WI38 (cell line): ENCODE data around the gene NDST1.

ENCODE experiments used
- H3K4me3 ChIP-seq: 2 replicates; pipeline ENCODE4 v1.5.1; 2011; ENCODE audit warnings: low read depth, mild to moderate bottlenecking, control low read depth, low read length
- TF ChIP-seq, protein P1 (sequence below): IDR thresholded peaks from 2 replicates; pipeline ENCODE4 v1.5.1; 2012; ENCODE audit warnings: low read depth, mild to moderate bottlenecking, control low read depth, low read length

The NDST1 gene

GRCh38 chr5:150548123-150548522 lies 40.2 kb downstream of the NDST1 start:
- H3K4me3 ChIP-seq = no peak overlapping the region
- TF ChIP-seq, protein P1, sequence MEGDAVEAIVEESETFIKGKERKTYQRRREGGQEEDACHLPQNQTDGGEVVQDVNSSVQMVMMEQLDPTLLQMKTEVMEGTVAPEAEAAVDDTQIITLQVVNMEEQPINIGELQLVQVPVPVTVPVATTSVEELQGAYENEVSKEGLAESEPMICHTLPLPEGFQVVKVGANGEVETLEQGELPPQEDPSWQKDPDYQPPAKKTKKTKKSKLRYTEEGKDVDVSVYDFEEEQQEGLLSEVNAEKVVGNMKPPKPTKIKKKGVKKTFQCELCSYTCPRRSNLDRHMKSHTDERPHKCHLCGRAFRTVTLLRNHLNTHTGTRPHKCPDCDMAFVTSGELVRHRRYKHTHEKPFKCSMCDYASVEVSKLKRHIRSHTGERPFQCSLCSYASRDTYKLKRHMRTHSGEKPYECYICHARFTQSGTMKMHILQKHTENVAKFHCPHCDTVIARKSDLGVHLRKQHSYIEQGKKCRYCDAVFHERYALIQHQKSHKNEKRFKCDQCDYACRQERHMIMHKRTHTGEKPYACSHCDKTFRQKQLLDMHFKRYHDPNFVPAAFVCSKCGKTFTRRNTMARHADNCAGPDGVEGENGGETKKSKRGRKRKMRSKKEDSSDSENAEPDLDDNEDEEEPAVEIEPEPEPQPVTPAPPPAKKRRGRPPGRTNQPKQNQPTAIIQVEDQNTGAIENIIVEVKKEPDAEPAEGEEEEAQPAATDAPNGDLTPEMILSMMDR = no peak

DNA sequence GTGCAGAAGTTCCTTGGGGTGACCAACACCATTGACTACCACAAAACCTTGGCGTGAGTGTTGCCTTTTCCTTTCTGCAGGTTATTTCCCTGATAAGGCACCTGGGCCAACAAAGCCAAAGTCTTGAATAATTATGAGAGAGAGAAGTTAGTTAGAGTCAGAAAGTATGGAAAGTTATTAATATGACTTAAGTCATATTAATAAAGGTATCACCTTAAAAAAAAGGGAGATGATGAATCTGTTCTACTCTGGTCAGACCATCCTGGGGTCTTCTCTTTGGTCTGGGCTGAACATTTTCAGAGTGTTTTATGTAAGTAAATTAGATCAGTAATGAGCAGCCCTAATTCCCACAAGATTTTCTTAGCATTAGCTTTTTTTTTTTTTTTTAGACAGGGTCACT lies 41.8 kb downstream of the NDST1 start:
- no peak overlapping the region for H3K4me3 ChIP-seq
- TF ChIP-seq, protein P1 = no peak

- TF ChIP-seq, protein P1 = no peak
- H3K4me3 ChIP-seq = no peak overlapping the region
Observed at GRCh38 chr5:150550286-150550685, 42.4 kb downstream of the NDST1 start.

- no peak overlapping the region for H3K4me3 ChIP-seq
- TF ChIP-seq, protein P1 = no peak
Observed at GRCh38 chr5:150551066-150551465, 43.1 kb downstream of the NDST1 start.

- TF ChIP-seq, protein P1 = no peak
Observed at GRCh38 chr5:150553402-150553801, 45.5 kb downstream of the NDST1 start.

GRCh38 chr5:150553911-150554310 lies 46.0 kb downstream of the NDST1 start:
- no peak overlapping the region for H3K4me3 ChIP-seq
- TF ChIP-seq, protein P1 = no peak

More at GRCh38 chr5:150553402-150553801, 45.5 kb downstream of the NDST1 start:
- no peak overlapping the region for H3K4me3 ChIP-seq

- no peak overlapping the region for H3K4me3 ChIP-seq
- TF ChIP-seq, protein P1 = no peak
Observed at GRCh38 chr5:150554857-150555256, 46.9 kb downstream of the NDST1 start.
